ENCODE results near the gene SNX1. TPM values are rescaled to one million over a fixed set of nuclear protein-coding genes. Genes with fewer than 3 reads are reported as not detected.

SNX1 gene
- polyA plus RNA-seq, 4 donors = 56.5 to 95.7 (median 75.0) TPM

GRCh38 chr15:64156652-64157331, 61.0 kb downstream of the SNX1 start:
- FAIRE-seq = no peak
- H3K36me3 ChIP-seq (ENCODE audit: control insufficient read depth in 3 of 3, insufficient read depth in 2 of 3, low read depth in 1 of 3, low read length in 3 of 3) = peaks cover 38 to 80% (median 39%) of the 10 kb centered on the region in 3 donors
- no peak overlapping the region for H3K4me3 ChIP-seq (ENCODE audit: low read depth in 1 of 3, low read length in 3 of 3)
- 88 to 90% (median 90%) methylated on average over 16 of the region's 16 CpGs for WGBS, 3 donors
- H3K27ac ChIP-seq (ENCODE audit: low read depth in 1 of 3, low read length in 2 of 3) = no peak overlapping the region
- peaks cover 0 to 14% (median 1%) of the 10 kb centered on the region in 3 donors for H3K27me3 ChIP-seq (ENCODE audit: control insufficient read depth in 3 of 3, insufficient read depth in 3 of 3, low read length in 3 of 3)
- peaks cover 0 to 21% (median 2%) of the 10 kb centered on the region in 3 donors for H3K4me1 ChIP-seq (ENCODE audit: control insufficient read depth in 3 of 3, insufficient read depth in 2 of 3, low read depth in 1 of 3, low read length in 2 of 3)
- no peak for DNase-seq
- H3K9me3 ChIP-seq (ENCODE audit: control insufficient read depth in 2 of 2, insufficient read depth in 1 of 2, low read depth in 1 of 2, low read length in 1 of 2) = no peaks in the 10 kb centered on the region

- 73 to 100% (median 85%) methylated on average over 1 of the region's 1 CpG for WGBS, 3 donors
- FAIRE-seq (no peak), DNase-seq (no peak)
- Histone ChIP-seq H3K27ac (ENCODE audit: low read depth in 1 of 3, low read length in 2 of 3) (no peak overlapping the region), H3K36me3 (ENCODE audit: control insufficient read depth in 3 of 3, insufficient read depth in 2 of 3, low read depth in 1 of 3, low read length in 3 of 3) (peaks cover 38 to 80% (median 39%) of the 10 kb centered on the region in 3 donors), H3K4me1 (ENCODE audit: control insufficient read depth in 3 of 3, insufficient read depth in 2 of 3, low read depth in 1 of 3, low read length in 2 of 3) (peaks cover 0 to 17% (median 5%) of the 10 kb centered on the region in 3 donors), H3K9me3 (ENCODE audit: control insufficient read depth in 2 of 2, insufficient read depth in 1 of 2, low read depth in 1 of 2, low read length in 1 of 2) (no peaks in the 10 kb centered on the region), H3K27me3 (ENCODE audit: control insufficient read depth in 3 of 3, insufficient read depth in 3 of 3, low read length in 3 of 3) (peaks cover 0 to 5% (median 0%) of the 10 kb centered on the region in 3 donors), H3K4me3 (ENCODE audit: low read depth in 1 of 3, low read length in 3 of 3) (no peak overlapping the region)
Measured at GRCh38 chr15:64157599-64158125, 61.9 kb downstream of the SNX1 start.

- H3K4me3 ChIP-seq (ENCODE audit: low read depth in 1 of 3, low read length in 3 of 3) = no peak overlapping the region
- no peak overlapping the region for H3K27ac ChIP-seq (ENCODE audit: low read depth in 1 of 3, low read length in 2 of 3)
- 82 to 88% (median 88%) methylated on average over 11 of the region's 11 CpGs for WGBS, 3 donors
- H3K27me3 ChIP-seq (ENCODE audit: control insufficient read depth in 3 of 3, insufficient read depth in 3 of 3, low read length in 3 of 3) = no peaks in the 10 kb centered on the region
- H3K9me3 ChIP-seq (ENCODE audit: control insufficient read depth in 2 of 2, insufficient read depth in 1 of 2, low read depth in 1 of 2, low read length in 1 of 2) = no peaks in the 10 kb centered on the region
- FAIRE-seq = no peak
- peaks cover 0 to 9% (median 5%) of the 10 kb centered on the region in 3 donors for H3K4me1 ChIP-seq (ENCODE audit: control insufficient read depth in 3 of 3, insufficient read depth in 2 of 3, low read depth in 1 of 3, low read length in 2 of 3)
- H3K36me3 ChIP-seq (ENCODE audit: control insufficient read depth in 3 of 3, insufficient read depth in 2 of 3, low read depth in 1 of 3, low read length in 3 of 3) = peaks cover 38 to 80% (median 39%) of the 10 kb centered on the region in 3 donors
- no peak for DNase-seq
Measured at GRCh38 chr15:64158363-64159134, 62.8 kb downstream of the SNX1 start.

- Histone ChIP-seq H3K27me3 (ENCODE audit: control insufficient read depth in 3 of 3, insufficient read depth in 3 of 3, low read length in 3 of 3) (no peaks in the 10 kb centered on the region), H3K36me3 (ENCODE audit: control insufficient read depth in 3 of 3, insufficient read depth in 2 of 3, low read depth in 1 of 3, low read length in 3 of 3) (peaks cover 27 to 49% (median 31%) of the 10 kb centered on the region in 3 donors), H3K4me3 (ENCODE audit: low read depth in 1 of 3, low read length in 3 of 3) (peak overlapping the region; percentile 72 to 97 (median 75)), H3K9me3 (ENCODE audit: control insufficient read depth in 2 of 2, insufficient read depth in 1 of 2, low read depth in 1 of 2, low read length in 1 of 2) (no peaks in the 10 kb centered on the region), H3K27ac (ENCODE audit: low read depth in 1 of 3, low read length in 2 of 3) (peak overlapping the region in 2 of 3 donors; percentile 89 to 92), H3K4me1 (ENCODE audit: control insufficient read depth in 3 of 3, insufficient read depth in 2 of 3, low read depth in 1 of 3, low read length in 2 of 3) (peaks cover 0 to 13% (median 5%) of the 10 kb centered on the region in 3 donors)
- FAIRE-seq (no peak), DNase-seq (peak in 1 of 2 donors; percentile 31)
- 18 to 40% (median 22%) methylated on average over 12 of the region's 12 CpGs for WGBS, 3 donors
Measured at GRCh38 chr15:64161688-64162477, 66.1 kb downstream of the SNX1 start.

GRCh38 chr15:64162478-64162868, 66.7 kb downstream of the SNX1 start:
- H3K36me3 ChIP-seq (ENCODE audit: control insufficient read depth in 3 of 3, insufficient read depth in 2 of 3, low read depth in 1 of 3, low read length in 3 of 3) = peaks cover 21 to 43% (median 25%) of the 10 kb centered on the region in 3 donors
- no peak for FAIRE-seq
- H3K4me1 ChIP-seq (ENCODE audit: control insufficient read depth in 3 of 3, insufficient read depth in 2 of 3, low read depth in 1 of 3, low read length in 2 of 3) = peaks cover 0 to 13% (median 5%) of the 10 kb centered on the region in 3 donors
- WGBS, 3 donors = 0 to 1% (median 1%) methylated on average over 21 of the region's 21 CpGs
- H3K4me3 ChIP-seq (ENCODE audit: low read depth in 1 of 3, low read length in 3 of 3) = peak overlapping the region; percentile 72 to 97 (median 75)
- no peak for DNase-seq
- no peaks in the 10 kb centered on the region for H3K27me3 ChIP-seq (ENCODE audit: control insufficient read depth in 3 of 3, insufficient read depth in 3 of 3, low read length in 3 of 3)
- H3K27ac ChIP-seq (ENCODE audit: low read depth in 1 of 3, low read length in 2 of 3) = peak overlapping the region; percentile 50 to 92 (median 89)
- no peaks in the 10 kb centered on the region for H3K9me3 ChIP-seq (ENCODE audit: control insufficient read depth in 2 of 2, insufficient read depth in 1 of 2, low read depth in 1 of 2, low read length in 1 of 2)

GRCh38 chr15:64162869-64163658, 67.3 kb downstream of the SNX1 start, which contains the start of gene PPIB:
TSS of gene PPIB (minus strand) at chr15:64163022. CDS start at chr15:64162986, 36 bp downstream.
- no peak for FAIRE-seq
- Histone ChIP-seq H3K9me3 (ENCODE audit: control insufficient read depth in 2 of 2, insufficient read depth in 1 of 2, low read depth in 1 of 2, low read length in 1 of 2) (no peaks in the 10 kb centered on the region), H3K36me3 (ENCODE audit: control insufficient read depth in 3 of 3, insufficient read depth in 2 of 3, low read depth in 1 of 3, low read length in 3 of 3) (peaks cover 18 to 38% (median 19%) of the 10 kb centered on the region in 3 donors), H3K27me3 (ENCODE audit: control insufficient read depth in 3 of 3, insufficient read depth in 3 of 3, low read length in 3 of 3) (no peaks in the 10 kb centered on the region), H3K4me3 (ENCODE audit: low read depth in 1 of 3, low read length in 3 of 3) (peak within 1 kb of the TSS; percentile 72 to 97 (median 75)), H3K4me1 (ENCODE audit: control insufficient read depth in 3 of 3, insufficient read depth in 2 of 3, low read depth in 1 of 3, low read length in 2 of 3) (peaks cover 0 to 13% (median 5%) of the 10 kb centered on the region in 3 donors), H3K27ac (ENCODE audit: low read depth in 1 of 3, low read length in 2 of 3) (peak within 1 kb of the TSS; percentile 57 to 92 (median 89))
- peak; percentile 97 to 99 for DNase-seq
- 0 to 2% (median 1%) methylated on average over 46 to 69 of the region's 69 CpGs for WGBS, 3 donors

- Histone ChIP-seq H3K4me3 (ENCODE audit: low read depth in 1 of 3, low read length in 3 of 3) (peak overlapping the region in 2 of 3 donors; percentile 43 to 56), H3K27ac (ENCODE audit: low read depth in 1 of 3, low read length in 2 of 3) (peak overlapping the region; percentile 57 to 89 (median 84)), H3K27me3 (ENCODE audit: control insufficient read depth in 3 of 3, insufficient read depth in 3 of 3, low read length in 3 of 3) (no peaks in the 10 kb centered on the region), H3K36me3 (ENCODE audit: control insufficient read depth in 3 of 3, insufficient read depth in 2 of 3, low read depth in 1 of 3, low read length in 3 of 3) (peaks cover 10 to 30% (median 12%) of the 10 kb centered on the region in 3 donors), H3K9me3 (ENCODE audit: control insufficient read depth in 2 of 2, insufficient read depth in 1 of 2, low read depth in 1 of 2, low read length in 1 of 2) (no peaks in the 10 kb centered on the region), H3K4me1 (ENCODE audit: control insufficient read depth in 3 of 3, insufficient read depth in 2 of 3, low read depth in 1 of 3, low read length in 2 of 3) (peaks cover 0 to 13% (median 5%) of the 10 kb centered on the region in 3 donors)
- WGBS, 3 donors = 53 to 79% (median 71%) methylated on average over 14 of the region's 14 CpGs
- DNase-seq = peak in 1 of 2 donors; percentile 34
- FAIRE-seq = no peak
Measured at GRCh38 chr15:64163659-64164362, 68.0 kb downstream of the SNX1 start.
